IMR-90 (cell line): ENCODE results near the gene TRAPPC5. TPM values are rescaled to one million over a fixed set of nuclear protein-coding genes. Genes with fewer than 3 reads are reported as not detected.

Experiments
- ATAC-seq: fragments of 200-7000 bp; cut with Tn5 transposase; 2 replicates; pipeline ENCODE4 v1.9.1; 2020; ENCODE audit warnings: low read depth, mild to moderate bottlenecking, moderate library complexity
- BruUV-seq: library from RNA; stranded (reverse); fragments of 400-500 nt; replicated peaks from 2 replicates; lab custom pipeline; 2021; lab: Mats Ljungman, UMichigan
- CTCF ChIA-PET: fragments of 300-600 bp; formaldehyde crosslinking; extraction: SDS; loops from one replicate; lab custom pipeline; 2021; ENCODE audit warnings: antibody characterized with exemption; lab: Yijun Ruan, JAX
- POLR2A ChIA-PET: fragments of 300-600 bp; sonication (Branson Sonifier 250); formaldehyde crosslinking; loops from one replicate; lab custom pipeline; 2022; ENCODE audit warnings: antibody characterized with exemption; ENCODE audit not compliant: unreplicated experiment; lab: Charles Lee
- DNase-seq: peaks from one replicate; pipeline ENCODE4 v3.0.0; 2013
- H2AFZ ChIP-seq: replicated peaks from 2 replicates; pipeline ENCODE3; 2013; ENCODE audit warnings: low read length, mild to moderate bottlenecking; ENCODE audit not compliant: poor library complexity
- H2AK5ac ChIP-seq: 2 replicates; pipeline ENCODE4 v1.6.1; 2013; ENCODE audit warnings: low read depth, low read length, inconsistent platforms
- H2AK9ac ChIP-seq: replicated peaks from 2 replicates; pipeline ENCODE3; 2013; ENCODE audit warnings: mild to moderate bottlenecking, low read depth, low read length, moderate library complexity; ENCODE audit not compliant: poor library complexity
- H2BK120ac ChIP-seq: 2 replicates; pipeline ENCODE4 v1.6.1; 2013; ENCODE audit warnings: low read depth, low read length, inconsistent platforms
- H2BK15ac ChIP-seq: 3 replicates; pipeline ENCODE4 v1.6.1; 2013; ENCODE audit warnings: low read depth, low read length, inconsistent platforms
- H2BK20ac ChIP-seq: 2 replicates; pipeline ENCODE4 v1.6.1; 2013; ENCODE audit warnings: low read depth, mild to moderate bottlenecking, inconsistent platforms, low read length, moderate library complexity
- H2BK5ac ChIP-seq: 2 replicates; pipeline ENCODE4 v1.6.1; 2013; ENCODE audit warnings: mild to moderate bottlenecking, low read depth, low read length, inconsistent platforms; ENCODE audit not compliant: poor library complexity, severe bottlenecking
- H3K14ac ChIP-seq: replicated peaks from 2 replicates; pipeline ENCODE4 v1.6.1; 2013; ENCODE audit warnings: low read depth, low read length, inconsistent platforms
- H3K18ac ChIP-seq: 2 replicates; pipeline ENCODE4 v1.6.1; 2013; ENCODE audit warnings: low read depth, low read length, control low read depth
- H3K23ac ChIP-seq: 2 replicates; pipeline ENCODE4 v1.6.1; 2013; ENCODE audit warnings: low read depth, low read length, inconsistent platforms
- H3K27ac ChIP-seq: 2 replicates; pipeline ENCODE4 v1.5.1; 2013; ENCODE audit warnings: mild to moderate bottlenecking, control low read depth, low read length; ENCODE audit not compliant: insufficient read depth
- H3K27me3 ChIP-seq: 2 replicates; pipeline ENCODE4 v1.6.1; 2013; ENCODE audit warnings: low read length; ENCODE audit not compliant: control insufficient read depth, insufficient read depth
- H3K36me3 ChIP-seq: 2 replicates; pipeline ENCODE4 v1.6.1; 2013; ENCODE audit warnings: low read length, mixed read lengths; ENCODE audit not compliant: control insufficient read depth, insufficient read depth
- H3K4ac ChIP-seq: 2 replicates; pipeline ENCODE4 v1.6.1; 2013; ENCODE audit warnings: low read depth, low read length, inconsistent platforms
- H3K4me1 ChIP-seq: 2 replicates; pipeline ENCODE4 v1.6.1; 2013; ENCODE audit warnings: low read length, mixed read lengths; ENCODE audit not compliant: control insufficient read depth, insufficient read depth
- H3K4me2 ChIP-seq: 2 replicates; pipeline ENCODE4 v1.6.1; 2013; ENCODE audit warnings: low read depth, mild to moderate bottlenecking, control low read depth, low read length, moderate library complexity
- H3K4me3 ChIP-seq: 2 replicates; pipeline ENCODE4 v1.5.1; 2013; ENCODE audit warnings: low read depth, mild to moderate bottlenecking, control low read depth, low read length, moderate library complexity; ENCODE audit not compliant: insufficient read depth
- H3K56ac ChIP-seq: 2 replicates; pipeline ENCODE4 v1.6.1; 2013; ENCODE audit warnings: low read length, inconsistent platforms; ENCODE audit not compliant: insufficient read depth; ENCODE audit errors: extremely low read depth
- H3K79me1 ChIP-seq, 2 experiments: 2 replicates each; pipeline ENCODE4 v1.6.1; 2013; ENCODE audit warnings: low read length in 2 of 2, inconsistent platforms in 1 of 2, low read depth in 1 of 2
- H3K9ac ChIP-seq: 2 replicates; pipeline ENCODE4 v1.6.1; 2013; ENCODE audit warnings: low read depth, low read length, control low read depth
- H3K9me1 ChIP-seq: 2 replicates; pipeline ENCODE4 v1.6.1; 2013; ENCODE audit warnings: low read length, inconsistent platforms; ENCODE audit not compliant: insufficient read depth
- H3K9me3 ChIP-seq: 2 replicates; pipeline ENCODE4 v1.6.1; 2013; ENCODE audit warnings: low read length; ENCODE audit not compliant: control insufficient read depth, insufficient read depth
- H4K20me1 ChIP-seq: 2 replicates; pipeline ENCODE4 v1.6.1; 2013; ENCODE audit warnings: low read length, inconsistent platforms; ENCODE audit not compliant: insufficient read depth
- H4K5ac ChIP-seq: 2 replicates; pipeline ENCODE4 v1.6.1; 2013; ENCODE audit warnings: mild to moderate bottlenecking, low read depth, low read length, control low read depth
- H4K8ac ChIP-seq, 2 experiments: 2 replicates each; pipeline ENCODE4 v1.6.1; 2013; ENCODE audit warnings: low read depth in 2 of 2, low read length in 2 of 2, control low read depth in 1 of 2, inconsistent platforms in 1 of 2
- H4K91ac ChIP-seq: 2 replicates; pipeline ENCODE4 v1.6.1; 2013; ENCODE audit warnings: low read depth, low read length, inconsistent platforms; ENCODE audit not compliant: insufficient read depth
- BHLHE40 ChIP-seq: fragments of 150-350 bp; IDR thresholded peaks from 2 replicates; pipeline ENCODE4 v1.6.1; 2016; ENCODE audit warnings: mild to moderate bottlenecking, low read depth, low read length
- CEBPB ChIP-seq: IDR thresholded peaks from 2 replicates; pipeline ENCODE4 v1.6.1; 2012; ENCODE audit warnings: low read depth, low read length, improper control_type of control experiment
- CHD1 ChIP-seq: IDR thresholded peaks from 2 replicates; pipeline ENCODE4 v1.6.1; 2012; ENCODE audit warnings: low read depth, low read length, improper control_type of control experiment
- CTCF ChIP-seq: conservative IDR thresholded peaks from 2 replicates; pipeline ENCODE4 v1.5.1; 2012; ENCODE audit warnings: mild to moderate bottlenecking, low read depth, low read length, improper control_type of control experiment
- FOS ChIP-seq: fragments of 150-350 bp; IDR thresholded peaks from 2 replicates; pipeline ENCODE4 v1.6.1; 2016; ENCODE audit warnings: low read depth, low read length
- MAFK ChIP-seq: IDR thresholded peaks from 2 replicates; pipeline ENCODE4 v1.6.1; 2012; ENCODE audit warnings: low read depth, low read length, improper control_type of control experiment
- MAZ ChIP-seq: IDR thresholded peaks from 2 replicates; pipeline ENCODE4 v1.6.1; 2012; ENCODE audit warnings: low read depth, mild to moderate bottlenecking, low read length, improper control_type of control experiment, moderate library complexity, borderline replicate concordance
- MXI1 ChIP-seq: IDR thresholded peaks from 2 replicates; pipeline ENCODE4 v1.6.1; 2012; ENCODE audit warnings: low read depth, mild to moderate bottlenecking, low read length, moderate library complexity, borderline replicate concordance
- NFE2L2 ChIP-seq: fragments of 150-350 bp; IDR thresholded peaks from 2 replicates; pipeline ENCODE4 v1.6.1; 2016; ENCODE audit warnings: low read depth, mild to moderate bottlenecking, low read length
- POLR2A ChIP-seq: IDR thresholded peaks from 2 replicates; pipeline ENCODE4 v1.6.1; 2012; ENCODE audit warnings: mild to moderate bottlenecking, low read depth, low read length
- RAD21 ChIP-seq: IDR thresholded peaks from 2 replicates; pipeline ENCODE4 v1.6.1; 2012; ENCODE audit warnings: low read length, improper control_type of control experiment
- RCOR1 ChIP-seq: IDR thresholded peaks from 2 replicates; pipeline ENCODE4 v1.6.1; 2012; ENCODE audit warnings: mild to moderate bottlenecking, low read length, improper control_type of control experiment; ENCODE audit not compliant: insufficient replicate concordance
- RFX5 ChIP-seq: IDR thresholded peaks from 2 replicates; pipeline ENCODE4 v1.8.0; 2012; ENCODE audit warnings: low read depth, mild to moderate bottlenecking, low read length, moderate library complexity
- SMC3 ChIP-seq: fragments of 150-350 bp; IDR thresholded peaks from 2 replicates; pipeline ENCODE4 v1.6.1; 2016; ENCODE audit warnings: low read depth, mild to moderate bottlenecking, antibody characterized with exemption, low read length, moderate library complexity
- USF2 ChIP-seq: fragments of 150-350 bp; IDR thresholded peaks from 2 replicates; pipeline ENCODE4 v1.6.1; 2017; ENCODE audit warnings: mild to moderate bottlenecking, antibody characterized with exemption, low read length, low read depth
- WGBS, 2 experiments: methylation state at CpG; one replicate each; pipeline versions ENCODE4 v1.1.5 to v1.1.7; 2013; ENCODE audit warnings: missing lambda C conversion rate in 2 of 2; ENCODE audit not compliant: insufficient read length in 1 of 2; ENCODE audit errors: extremely low coverage in 2 of 2; 5-methylcytosine and 5-hydroxymethylcytosine counted together
- dilution Hi-C: fragments of 300-500 bp; cut with HindIII; formaldehyde crosslinking; loops from one replicate; pipeline ENCODE4 v1.14.3; 2018; ENCODE audit warnings: low sequenced_read_pairs; ENCODE audit not compliant: unreplicated experiment
- in situ Hi-C: fragments of 300-500 bp; cut with MboI; formaldehyde crosslinking; loops from 3 replicates; pipeline ENCODE4 v1.14.3; 2019; ENCODE audit warnings: low sequenced_read_pairs, inconsistent platforms, mixed read lengths
- intact Hi-C: fragments of 100-400 bp; cut with micrococcal nuclease; formaldehyde crosslinking; loops from 2 replicates; pipeline ENCODE4 v1.10.0; 2022
- polyA plus RNA-seq, 3 experiments: library from polyadenylated mRNA; depleted of rRNA; stranded (reverse); fragments of >200 nt; gene quantifications; 2 replicates each; pipeline ENCODE4 v1.2.3, GENCODE V29; 2012; ENCODE audit warnings: low replicate concordance in 1 of 3
- total RNA-seq: library from RNA; depleted of rRNA; stranded (reverse); fragments of >200 nt; gene quantifications from 2 replicates; pipeline ENCODE4 v1.2.3, GENCODE V29; 2012
- TF ChIP-seq, protein P1 (sequence below): fragments of 150-350 bp; IDR thresholded peaks from 2 replicates; pipeline ENCODE4 v1.6.1; 2016; ENCODE audit warnings: low read depth, mild to moderate bottlenecking, low read length, moderate library complexity, borderline replicate concordance

The TRAPPC5 gene
- total and polyA plus RNA-seq, 2 of the 4 experiments (the other 2 are of a cell fraction), result 54.7 to 109 TPM

- H3K56ac ChIP-seq, result no peak overlapping the region
- no peak overlapping the region for H4K91ac ChIP-seq
- H2BK120ac ChIP-seq, result no peak overlapping the region
- ATAC-seq (no peak), DNase-seq (no peak)
- H4K8ac ChIP-seq, result no peak overlapping the region
- no TSS peak for BruUV-seq
- no peak overlapping the region for H2BK20ac ChIP-seq
- H3K4me3 ChIP-seq, result no peak overlapping the region
- ChIA-PET POLR2A (no interaction called here), CTCF (no interaction called here)
- no peak overlapping the region for H3K4ac ChIP-seq
- H3K79me1 ChIP-seq, result no peaks in the 10 kb centered on the region
- no peak overlapping the region for H3K9ac ChIP-seq
- H3K18ac ChIP-seq, result no peak overlapping the region
- H3K4me2 ChIP-seq, result no peak overlapping the region
- peaks cover 5% of the 10 kb centered on the region; the same call in 1 of the 2 replicates for H4K20me1 ChIP-seq
- no peak overlapping the region for H2AFZ ChIP-seq
- no peak overlapping the region for H4K5ac ChIP-seq
- TF ChIP-seq CEBPB (no peak), RCOR1 (no peak), NFE2L2 (no peak), CTCF (no peak), MXI1 (no peak), SMC3 (no peak), POLR2A (no peak), MAFK (no peak), USF2 (no peak), RAD21 (no peak), MAZ (no peak), FOS (no peak), CHD1 (no peak), BHLHE40 (no peak), RFX5 (no peak)
- TF ChIP-seq, protein P1, sequence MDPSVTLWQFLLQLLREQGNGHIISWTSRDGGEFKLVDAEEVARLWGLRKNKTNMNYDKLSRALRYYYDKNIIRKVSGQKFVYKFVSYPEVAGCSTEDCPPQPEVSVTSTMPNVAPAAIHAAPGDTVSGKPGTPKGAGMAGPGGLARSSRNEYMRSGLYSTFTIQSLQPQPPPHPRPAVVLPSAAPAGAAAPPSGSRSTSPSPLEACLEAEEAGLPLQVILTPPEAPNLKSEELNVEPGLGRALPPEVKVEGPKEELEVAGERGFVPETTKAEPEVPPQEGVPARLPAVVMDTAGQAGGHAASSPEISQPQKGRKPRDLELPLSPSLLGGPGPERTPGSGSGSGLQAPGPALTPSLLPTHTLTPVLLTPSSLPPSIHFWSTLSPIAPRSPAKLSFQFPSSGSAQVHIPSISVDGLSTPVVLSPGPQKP, result no peak
- WGBS, 2 experiments, result 83% methylated on average over 2 of the region's 11 CpGs; no CpG with 5 or more reads in 1 of the 2 experiments
- no peaks in the 10 kb centered on the region for H3K36me3 ChIP-seq
- intact Hi-C loops (no loop called here), in situ Hi-C loops (no loop called here), dilution Hi-C loops (no loop called here)
- peaks cover 11% of the 10 kb centered on the region; the same call in 1 of the 2 replicates for H3K27me3 ChIP-seq
- H3K4me1 ChIP-seq, result no peaks in the 10 kb centered on the region
- H2AK5ac ChIP-seq, result no peak overlapping the region
- H2BK5ac ChIP-seq, result no peak overlapping the region
- H3K27ac ChIP-seq, result no peak overlapping the region
- H3K14ac ChIP-seq, result no peak overlapping the region
- H3K23ac ChIP-seq, result no peak overlapping the region
- H3K9me1 ChIP-seq, result peaks cover 12% of the 10 kb centered on the region
- H3K9me3 ChIP-seq, result no peaks in the 10 kb centered on the region
- H2BK15ac ChIP-seq, result no peak overlapping the region
- no peak overlapping the region for H2AK9ac ChIP-seq
These were observed 39.8 kb upstream of the TRAPPC5 start for GRCh38 chr19:7640803-7641202.
